Kidney (tissue), 14 donors: ENCODE results near the gene MAG. TPM values are rescaled to one million over a fixed set of nuclear protein-coding genes. Genes with fewer than 3 reads are reported as not detected.
A peak's percentile ranks its signal among the peaks of the same experiment; 100 is the strongest.

Source experiments
- DNase-seq, 5 donors: peaks; one replicate each; pipeline ENCODE4 v3.0.0-alpha.2; 2013 to 2020
- FAIRE-seq: peaks from 2 replicates; lab custom pipeline; 2012; peaks lifted over from hg19 to GRCh38; lab: Jason Lieb, UNC
- H3K27ac ChIP-seq, 2 donors: one replicate each; pipeline ENCODE4 v1.7.0; 2013; ENCODE audit warnings: low read depth in 2 of 2, low read length in 2 of 2, inconsistent platforms in 1 of 2
- H3K27me3 ChIP-seq: one replicate; pipeline ENCODE4 v1.7.1; 2013; ENCODE audit warnings: low read length, inconsistent platforms; ENCODE audit not compliant: control insufficient read depth, insufficient read depth
- H3K36me3 ChIP-seq, 3 donors: one replicate each; pipeline versions ENCODE4 v1.7.0 to v1.7.1; 2013; ENCODE audit warnings: low read length in 3 of 3, control low read depth in 1 of 3, inconsistent platforms in 1 of 3; ENCODE audit not compliant: insufficient read depth in 3 of 3, control insufficient read depth in 2 of 3
- H3K4me1 ChIP-seq, 3 donors: one replicate each; pipeline versions ENCODE4 v1.7.0 to v1.7.1; 2013; ENCODE audit warnings: low read length in 3 of 3, inconsistent platforms in 1 of 3, low read depth in 1 of 3; ENCODE audit not compliant: control insufficient read depth in 2 of 3, insufficient read depth in 2 of 3
- H3K4me3 ChIP-seq, 3 donors: one replicate each; pipeline versions ENCODE4 v1.7.0 to v1.8.1; 2013; ENCODE audit warnings: low read length in 3 of 3, control low read depth in 1 of 3, inconsistent platforms in 1 of 3
- H3K9ac ChIP-seq, 3 donors: one replicate each; pipeline versions ENCODE4 v1.7.0 to v1.7.1; 2013; ENCODE audit warnings: low read length in 3 of 3, control low read depth in 1 of 3, inconsistent platforms in 1 of 3
- H3K9me3 ChIP-seq, 3 donors: one replicate each; pipeline versions ENCODE4 v1.7.0 to v1.7.1; 2013; ENCODE audit warnings: low read length in 3 of 3, control low read depth in 1 of 3, inconsistent platforms in 1 of 3; ENCODE audit not compliant: control insufficient read depth in 2 of 3, insufficient read depth in 1 of 3
- CTCF ChIP-seq: IDR thresholded peaks from 3 replicates; pipeline ENCODE4 v1.5.1; 2012; ENCODE audit warnings: mild to moderate bottlenecking, moderate library complexity, borderline replicate concordance; ENCODE audit not compliant: insufficient read depth; ENCODE audit errors: extremely low read depth
- intact Hi-C: fragments of 100-400 bp; cut with DNase I; formaldehyde crosslinking; loops from one replicate; pipeline ENCODE4 v1.11.1; 2022
- polyA plus RNA-seq: library from polyadenylated mRNA; stranded (reverse); fragments of 350-450 nt; fragmentation: Illumina TruSeq; extraction: RNeasy Lipid Tissue Mini Kit (QIAGEN cat#74804); gene quantifications from one replicate; pipeline ENCODE4 v1.2.3, GENCODE V29; 2014; ENCODE audit warnings: low read depth, low replicate concordance; ENCODE audit not compliant: insufficient read depth
- total RNA-seq: library from RNA; stranded (reverse); fragmentation: NEBNext Ultra II Directional; extraction: Animal tissue kit (Norgen Biotek cat#: 25700); gene quantifications from one replicate; pipeline ENCODE4 v1.2.1, GENCODE V29; 2021
- donor health status: control.
- donor health status: control.
- donor health status: control.
- donor health status: control.
- donor health status: control.
- donor health status: DM: yes; HTN: yes; CAD: no.
- donor health status: Normal renal cell carcinoma (clear cell type).

The MAG gene
- total and polyA plus RNA-seq, 2 donors from 2014 or later = 0.41 to 1.1 TPM

DNA sequence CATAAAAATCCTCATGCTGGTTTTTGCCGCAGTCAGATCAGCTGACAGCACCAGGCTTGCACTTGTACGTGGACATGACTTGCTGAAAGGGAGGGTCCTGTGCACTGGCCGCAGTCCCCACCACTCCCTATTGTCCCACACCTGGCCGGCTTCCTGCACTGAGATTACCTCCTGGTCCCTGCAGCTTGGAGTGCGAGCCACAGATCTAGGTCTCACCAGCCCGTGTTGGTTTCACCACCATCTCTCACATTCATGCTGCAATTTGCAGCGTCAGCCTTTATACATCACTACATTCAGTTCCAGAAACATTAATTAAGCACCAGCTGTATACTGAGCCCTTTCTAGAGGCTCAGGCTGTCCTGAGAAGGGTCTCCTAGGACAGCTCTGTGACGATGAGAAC lies 22.1 kb downstream of the MAG start:
- DNase-seq = no peak
- intact Hi-C loops = no loop called here
- no peak for FAIRE-seq
- Histone ChIP-seq H3K9me3 (no peaks in the 10 kb centered on the region), H3K4me1 (peaks cover 0 to 7% (median 3%) of the 10 kb centered on the region in 3 donors), H3K4me3 (no peak overlapping the region), H3K9ac (no peak overlapping the region), H3K27ac (no peak overlapping the region), H3K27me3 (no peaks in the 10 kb centered on the region), H3K36me3 (no peaks in the 10 kb centered on the region)
- TF ChIP-seq CTCF = no peak

GRCh38 chr19:35314858-35315470 lies 23.0 kb downstream of the MAG start:
- Histone ChIP-seq H3K36me3 (no peaks in the 10 kb centered on the region), H3K9me3 (no peaks in the 10 kb centered on the region), H3K27me3 (no peaks in the 10 kb centered on the region), H3K27ac (no peak overlapping the region), H3K4me3 (no peak overlapping the region), H3K4me1 (peaks cover 0 to 8% (median 0%) of the 10 kb centered on the region in 3 donors), H3K9ac (no peak overlapping the region)
- intact Hi-C loops = no loop called here
- no peak for DNase-seq
- TF ChIP-seq CTCF = no peak
- no peak for FAIRE-seq

DNA sequence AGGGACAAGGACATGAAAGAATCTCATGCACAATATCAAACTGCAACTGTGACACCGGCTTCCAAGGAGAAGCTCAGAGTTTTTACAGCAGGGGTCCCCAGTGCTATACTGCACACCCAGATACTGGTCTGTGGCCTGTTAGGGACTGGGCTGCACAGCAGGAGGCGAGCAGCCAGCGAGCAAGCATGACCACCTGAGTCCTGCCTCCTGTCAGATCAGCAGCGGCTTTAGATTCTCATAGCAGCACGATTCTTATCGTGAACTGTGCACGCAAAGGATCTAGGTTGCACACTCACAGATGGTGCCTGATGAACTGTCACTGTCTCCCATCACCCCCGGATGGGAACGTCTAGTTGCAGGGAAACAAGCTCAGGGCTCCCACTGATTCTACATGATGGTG lies 23.9 kb downstream of the MAG start:
- Histone ChIP-seq H3K36me3 (no peaks in the 10 kb centered on the region), H3K4me1 (peaks cover 0 to 6% (median 0%) of the 10 kb centered on the region in 3 donors)

More for the DNA sequence above, 23.9 kb downstream of the MAG start:
- FAIRE-seq (no peak), DNase-seq (peak in 1 of 5 donors; percentile 31)
- Histone ChIP-seq H3K27ac (no peak overlapping the region), H3K27me3 (no peaks in the 10 kb centered on the region), H3K9me3 (no peaks in the 10 kb centered on the region), H3K4me3 (no peak overlapping the region), H3K9ac (no peak overlapping the region)
- intact Hi-C loops = no loop called here
- TF ChIP-seq CTCF = no peak
